ENCODE measurements around the gene SMIM28.

SMIM28 gene

GRCh38 chr6:138370631-138371451, 6.9 kb upstream of the SMIM28 start:
- no peak for DNase-seq (ENCODE audit: low read depth, low spot score)
- no peak overlapping the region for H3K27ac ChIP-seq

GRCh38 chr6:138371452-138371711, 6.3 kb upstream of the SMIM28 start:
- Histone ChIP-seq H3K9ac (ENCODE audit: insufficient read length) (no peak overlapping the region), H3K27ac (no peak overlapping the region), H3K4me3 (no peak overlapping the region), H3K36me3 (ENCODE audit: insufficient read depth, low read length) (no peaks in the 10 kb centered on the region), H3K9me3 (ENCODE audit: low read depth, low read length) (no peaks in the 10 kb centered on the region)
- no peak for TF ChIP-seq FOXP2 (optimal IDR thresholded peaks at IDR 0.05; ENCODE audit: control extremely low read depth, extremely low read length, insufficient read depth)
- no peak for TF ChIP-seq POLR2AphosphoS5 (IDR thresholded peaks at IDR 0.05; ENCODE audit: borderline replicate concordance, low read depth, low read length)
- no peak for TF ChIP-seq EZH2 (IDR thresholded peaks at IDR 0.05)
- DNase-seq (ENCODE audit: low read depth, low spot score), result no peak

More at GRCh38 chr6:138370631-138371451, 6.9 kb upstream of the SMIM28 start:
- Histone ChIP-seq H3K4me3 (no peak overlapping the region), H3K36me3 (ENCODE audit: insufficient read depth, low read length) (no peaks in the 10 kb centered on the region), H3K9me3 (ENCODE audit: low read depth, low read length) (no peaks in the 10 kb centered on the region), H3K9ac (ENCODE audit: insufficient read length) (no peak overlapping the region)
- TF ChIP-seq FOXP2 (optimal IDR thresholded peaks at IDR 0.05; ENCODE audit: control extremely low read depth, extremely low read length, insufficient read depth) (no peak), POLR2AphosphoS5 (IDR thresholded peaks at IDR 0.05; ENCODE audit: borderline replicate concordance, low read depth, low read length) (no peak), EZH2 (IDR thresholded peaks at IDR 0.05) (no peak)

GRCh38 chr6:138371720-138372119, 6.0 kb upstream of the SMIM28 start:
- H3K9me3 ChIP-seq (ENCODE audit: low read depth, low read length), result no peaks in the 10 kb centered on the region
- no peak overlapping the region for H3K4me3 ChIP-seq
- TF ChIP-seq POLR2AphosphoS5 (IDR thresholded peaks at IDR 0.05; ENCODE audit: borderline replicate concordance, low read depth, low read length), result no peak
- no peak for TF ChIP-seq EZH2 (IDR thresholded peaks at IDR 0.05)
- TF ChIP-seq FOXP2 (optimal IDR thresholded peaks at IDR 0.05; ENCODE audit: control extremely low read depth, extremely low read length, insufficient read depth), result no peak
- H3K36me3 ChIP-seq (ENCODE audit: insufficient read depth, low read length), result no peaks in the 10 kb centered on the region
- DNase-seq (ENCODE audit: low read depth, low spot score), result no peak
- H3K27ac ChIP-seq, result no peak overlapping the region
- no peak overlapping the region for H3K9ac ChIP-seq (ENCODE audit: insufficient read length)

- no peak for TF ChIP-seq POLR2AphosphoS5 (IDR thresholded peaks at IDR 0.05; ENCODE audit: borderline replicate concordance, low read depth, low read length)
- no peak for TF ChIP-seq EZH2 (IDR thresholded peaks at IDR 0.05)
- no peak for TF ChIP-seq FOXP2 (optimal IDR thresholded peaks at IDR 0.05; ENCODE audit: control extremely low read depth, extremely low read length, insufficient read depth)
- H3K9ac ChIP-seq (ENCODE audit: insufficient read length), result no peak overlapping the region
- no peak for DNase-seq (ENCODE audit: low read depth, low spot score)
These were observed 4.8 kb upstream of the SMIM28 start for GRCh38 chr6:138372711-138373463.

GRCh38 chr6:138374230-138374629, 3.5 kb upstream of the SMIM28 start:
- Histone ChIP-seq H3K27ac (no peak overlapping the region), H3K9ac (ENCODE audit: insufficient read length) (no peak overlapping the region), H3K4me3 (no peak overlapping the region), H3K9me3 (ENCODE audit: low read depth, low read length) (no peaks in the 10 kb centered on the region), H3K36me3 (ENCODE audit: insufficient read depth, low read length) (no peaks in the 10 kb centered on the region)
- TF ChIP-seq FOXP2 (optimal IDR thresholded peaks at IDR 0.05; ENCODE audit: control extremely low read depth, extremely low read length, insufficient read depth) (no peak), EZH2 (IDR thresholded peaks at IDR 0.05) (no peak), POLR2AphosphoS5 (IDR thresholded peaks at IDR 0.05; ENCODE audit: borderline replicate concordance, low read depth, low read length) (no peak)
- no peak for DNase-seq (ENCODE audit: low read depth, low spot score)

More at GRCh38 chr6:138372711-138373463, 4.8 kb upstream of the SMIM28 start:
- Histone ChIP-seq H3K36me3 (ENCODE audit: insufficient read depth, low read length) (no peaks in the 10 kb centered on the region), H3K27ac (peak overlapping the region; percentile 12; the same call in 1 of the 2 replicates), H3K9me3 (ENCODE audit: low read depth, low read length) (no peaks in the 10 kb centered on the region), H3K4me3 (no peak overlapping the region)

- no peak for TF ChIP-seq POLR2AphosphoS5 (IDR thresholded peaks at IDR 0.05; ENCODE audit: borderline replicate concordance, low read depth, low read length)
- no peak for TF ChIP-seq EZH2 (IDR thresholded peaks at IDR 0.05)
- no peak for TF ChIP-seq FOXP2 (optimal IDR thresholded peaks at IDR 0.05; ENCODE audit: control extremely low read depth, extremely low read length, insufficient read depth)
- Histone ChIP-seq H3K9me3 (ENCODE audit: low read depth, low read length) (no peaks in the 10 kb centered on the region), H3K9ac (ENCODE audit: insufficient read length) (no peak overlapping the region), H3K4me3 (no peak overlapping the region), H3K27ac (no peak overlapping the region), H3K36me3 (ENCODE audit: insufficient read depth, low read length) (no peaks in the 10 kb centered on the region)
- no peak for DNase-seq (ENCODE audit: low read depth, low spot score)
These were observed 2.9 kb upstream of the SMIM28 start for GRCh38 chr6:138374815-138375214.

GRCh38 chr6:138377042-138377441, 663 bp upstream of the SMIM28 start:
- Histone ChIP-seq H3K9me3 (ENCODE audit: low read depth, low read length) (no peaks in the 10 kb centered on the region), H3K4me3 (no peak overlapping the region), H3K27ac (no peak overlapping the region), H3K36me3 (ENCODE audit: insufficient read depth, low read length) (no peaks in the 10 kb centered on the region), H3K9ac (ENCODE audit: insufficient read length) (no peak overlapping the region)
- no peak for DNase-seq (ENCODE audit: low read depth, low spot score)
- no peak for TF ChIP-seq EZH2 (IDR thresholded peaks at IDR 0.05)

- H3K9ac ChIP-seq (ENCODE audit: insufficient read length), result no peak overlapping the region
- H3K4me3 ChIP-seq, result no peak overlapping the region
- no peaks in the 10 kb centered on the region for H3K9me3 ChIP-seq (ENCODE audit: low read depth, low read length)
- no peak overlapping the region for H3K27ac ChIP-seq
- TF ChIP-seq EZH2 (IDR thresholded peaks at IDR 0.05) (no peak), POLR2AphosphoS5 (IDR thresholded peaks at IDR 0.05; ENCODE audit: borderline replicate concordance, low read depth, low read length) (no peak), FOXP2 (optimal IDR thresholded peaks at IDR 0.05; ENCODE audit: control extremely low read depth, extremely low read length, insufficient read depth) (no peak)
- H3K36me3 ChIP-seq (ENCODE audit: insufficient read depth, low read length), result no peaks in the 10 kb centered on the region
- DNase-seq (ENCODE audit: low read depth, low spot score), result no peak
These were observed 758 bp downstream of the SMIM28 start for GRCh38 chr6:138378463-138378862.

Measured in SK-N-MC (cell line).